ENCODE measurements around the gene SSH2. TPM values are rescaled to one million over a fixed set of nuclear protein-coding genes. Genes with fewer than 3 reads are reported as not detected.

SSH2 gene
- polyA plus RNA-seq, 1 donor from 2014 or later: 16.6 TPM

GRCh38 chr17:29620779-29621500 lies 309.1 kb downstream of the SSH2 start:
- Histone ChIP-seq H3K9me2 (ENCODE audit: insufficient read depth, low read length) (no peaks in the 10 kb centered on the region), H3K79me2 (replicated peaks; ENCODE audit: insufficient read depth, low read length) (no peaks in the 10 kb centered on the region), H3K4me2 (ENCODE audit: low read length) (no peak overlapping the region), H3K27me3 (ENCODE audit: insufficient read depth, low read depth, low read length) (peaks cover 58% of the 10 kb centered on the region), H3K4me3 (ENCODE audit: low read length) (no peak overlapping the region), H3K27ac (ENCODE audit: low read length) (no peak overlapping the region), H3F3A (ENCODE audit: insufficient read depth, low read length, poor library complexity, severe bottlenecking) (no peaks in the 10 kb centered on the region), H2AFZ (ENCODE audit: low read depth, low read length) (no peak overlapping the region), H4K20me1 (ENCODE audit: insufficient read depth) (no peaks in the 10 kb centered on the region), H3K36me3 (ENCODE audit: insufficient read depth, low read length) (no peaks in the 10 kb centered on the region), H3K9ac (ENCODE audit: low read length) (no peak overlapping the region), H3K9me3 (ENCODE audit: low read length) (peaks cover 4% of the 10 kb centered on the region)
- TF ChIP-seq, protein P1, sequence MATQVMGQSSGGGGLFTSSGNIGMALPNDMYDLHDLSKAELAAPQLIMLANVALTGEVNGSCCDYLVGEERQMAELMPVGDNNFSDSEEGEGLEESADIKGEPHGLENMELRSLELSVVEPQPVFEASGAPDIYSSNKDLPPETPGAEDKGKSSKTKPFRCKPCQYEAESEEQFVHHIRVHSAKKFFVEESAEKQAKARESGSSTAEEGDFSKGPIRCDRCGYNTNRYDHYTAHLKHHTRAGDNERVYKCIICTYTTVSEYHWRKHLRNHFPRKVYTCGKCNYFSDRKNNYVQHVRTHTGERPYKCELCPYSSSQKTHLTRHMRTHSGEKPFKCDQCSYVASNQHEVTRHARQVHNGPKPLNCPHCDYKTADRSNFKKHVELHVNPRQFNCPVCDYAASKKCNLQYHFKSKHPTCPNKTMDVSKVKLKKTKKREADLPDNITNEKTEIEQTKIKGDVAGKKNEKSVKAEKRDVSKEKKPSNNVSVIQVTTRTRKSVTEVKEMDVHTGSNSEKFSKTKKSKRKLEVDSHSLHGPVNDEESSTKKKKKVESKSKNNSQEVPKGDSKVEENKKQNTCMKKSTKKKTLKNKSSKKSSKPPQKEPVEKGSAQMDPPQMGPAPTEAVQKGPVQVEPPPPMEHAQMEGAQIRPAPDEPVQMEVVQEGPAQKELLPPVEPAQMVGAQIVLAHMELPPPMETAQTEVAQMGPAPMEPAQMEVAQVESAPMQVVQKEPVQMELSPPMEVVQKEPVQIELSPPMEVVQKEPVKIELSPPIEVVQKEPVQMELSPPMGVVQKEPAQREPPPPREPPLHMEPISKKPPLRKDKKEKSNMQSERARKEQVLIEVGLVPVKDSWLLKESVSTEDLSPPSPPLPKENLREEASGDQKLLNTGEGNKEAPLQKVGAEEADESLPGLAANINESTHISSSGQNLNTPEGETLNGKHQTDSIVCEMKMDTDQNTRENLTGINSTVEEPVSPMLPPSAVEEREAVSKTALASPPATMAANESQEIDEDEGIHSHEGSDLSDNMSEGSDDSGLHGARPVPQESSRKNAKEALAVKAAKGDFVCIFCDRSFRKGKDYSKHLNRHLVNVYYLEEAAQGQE (IDR thresholded peaks at IDR 0.05; ENCODE audit: borderline replicate concordance): no peak
- TF ChIP-seq MXI1 (conservative IDR thresholded peaks at IDR 0.05; ENCODE audit: poor library complexity, severe bottlenecking) (no peak), EZH2 (IDR thresholded peaks at IDR 0.05; ENCODE audit: borderline replicate concordance, insufficient read depth, low read length, poor library complexity, severe bottlenecking) (no peak), TAF1 (IDR thresholded peaks at IDR 0.05; ENCODE audit: low read depth) (no peak), RAD21 (conservative IDR thresholded peaks at IDR 0.05) (no peak), EP300 (conservative IDR thresholded peaks at IDR 0.05; ENCODE audit: poor library complexity, severe bottlenecking) (no peak), CTCF (IDR thresholded peaks at IDR 0.05; ENCODE audit: poor library complexity, severe bottlenecking) (no peak), SMC3 (conservative IDR thresholded peaks at IDR 0.05; ENCODE audit: poor library complexity) (no peak), POLR2AphosphoS5 (IDR thresholded peaks at IDR 0.05) (no peak)

DNA sequence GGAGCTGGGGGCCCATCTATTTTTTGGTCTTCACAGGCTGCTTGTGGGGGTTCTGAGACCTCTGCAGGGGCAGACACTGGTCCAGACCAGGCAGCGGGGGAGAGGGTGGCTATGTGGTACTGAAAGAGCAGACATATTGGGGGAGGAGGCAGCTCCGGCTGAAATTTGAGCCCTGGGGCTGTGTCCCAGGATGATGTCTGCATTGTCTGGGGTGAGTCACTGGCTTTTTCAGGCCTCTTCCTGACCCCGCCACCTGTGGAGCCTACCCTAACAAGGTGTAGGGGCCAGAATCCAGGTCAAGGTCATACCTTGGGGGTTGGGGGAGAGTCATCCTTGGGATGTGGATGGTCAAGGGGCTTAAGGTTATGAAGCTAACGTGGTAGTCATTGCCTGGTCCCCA lies 309.8 kb downstream of the SSH2 start:
- no peak overlapping the region for H3K4me3 ChIP-seq (ENCODE audit: low read length)
- H2AFZ ChIP-seq (ENCODE audit: low read depth, low read length): no peak overlapping the region
- H3K79me2 ChIP-seq (replicated peaks; ENCODE audit: insufficient read depth, low read length): no peaks in the 10 kb centered on the region
- H3K27me3 ChIP-seq (ENCODE audit: insufficient read depth, low read depth, low read length): peaks cover 64% of the 10 kb centered on the region
- H3K36me3 ChIP-seq (ENCODE audit: insufficient read depth, low read length): no peaks in the 10 kb centered on the region
- no peaks in the 10 kb centered on the region for H3K9me2 ChIP-seq (ENCODE audit: insufficient read depth, low read length)
- H3K4me2 ChIP-seq (ENCODE audit: low read length): no peak overlapping the region
- H3F3A ChIP-seq (ENCODE audit: insufficient read depth, low read length, poor library complexity, severe bottlenecking): no peaks in the 10 kb centered on the region
- H3K9ac ChIP-seq (ENCODE audit: low read length): no peak overlapping the region
- H4K20me1 ChIP-seq (ENCODE audit: insufficient read depth): no peaks in the 10 kb centered on the region
- TF ChIP-seq, protein P1 (IDR thresholded peaks at IDR 0.05; ENCODE audit: borderline replicate concordance): no peak
- TF ChIP-seq RAD21 (conservative IDR thresholded peaks at IDR 0.05) (no peak), TAF1 (IDR thresholded peaks at IDR 0.05; ENCODE audit: low read depth) (no peak), EZH2 (IDR thresholded peaks at IDR 0.05; ENCODE audit: borderline replicate concordance, insufficient read depth, low read length, poor library complexity, severe bottlenecking) (no peak), SMC3 (conservative IDR thresholded peaks at IDR 0.05; ENCODE audit: poor library complexity) (no peak), EP300 (conservative IDR thresholded peaks at IDR 0.05; ENCODE audit: poor library complexity, severe bottlenecking) (no peak), MXI1 (conservative IDR thresholded peaks at IDR 0.05; ENCODE audit: poor library complexity, severe bottlenecking) (no peak), POLR2AphosphoS5 (IDR thresholded peaks at IDR 0.05) (no peak), CTCF (IDR thresholded peaks at IDR 0.05; ENCODE audit: poor library complexity, severe bottlenecking) (no peak)
- H3K27ac ChIP-seq (ENCODE audit: low read length): no peak overlapping the region
- H3K9me3 ChIP-seq (ENCODE audit: low read length): peaks cover 4% of the 10 kb centered on the region

Measured in neural cell (in vitro differentiated cells).